RPMI8226 (cell line): Measurements from ENCODE around the gene MSANTD2.

ENCODE experiments used
- DNase-seq: peaks from one replicate; pipeline ENCODE4 v3.0.0-alpha.2; 2015

MSANTD2 gene

DNA sequence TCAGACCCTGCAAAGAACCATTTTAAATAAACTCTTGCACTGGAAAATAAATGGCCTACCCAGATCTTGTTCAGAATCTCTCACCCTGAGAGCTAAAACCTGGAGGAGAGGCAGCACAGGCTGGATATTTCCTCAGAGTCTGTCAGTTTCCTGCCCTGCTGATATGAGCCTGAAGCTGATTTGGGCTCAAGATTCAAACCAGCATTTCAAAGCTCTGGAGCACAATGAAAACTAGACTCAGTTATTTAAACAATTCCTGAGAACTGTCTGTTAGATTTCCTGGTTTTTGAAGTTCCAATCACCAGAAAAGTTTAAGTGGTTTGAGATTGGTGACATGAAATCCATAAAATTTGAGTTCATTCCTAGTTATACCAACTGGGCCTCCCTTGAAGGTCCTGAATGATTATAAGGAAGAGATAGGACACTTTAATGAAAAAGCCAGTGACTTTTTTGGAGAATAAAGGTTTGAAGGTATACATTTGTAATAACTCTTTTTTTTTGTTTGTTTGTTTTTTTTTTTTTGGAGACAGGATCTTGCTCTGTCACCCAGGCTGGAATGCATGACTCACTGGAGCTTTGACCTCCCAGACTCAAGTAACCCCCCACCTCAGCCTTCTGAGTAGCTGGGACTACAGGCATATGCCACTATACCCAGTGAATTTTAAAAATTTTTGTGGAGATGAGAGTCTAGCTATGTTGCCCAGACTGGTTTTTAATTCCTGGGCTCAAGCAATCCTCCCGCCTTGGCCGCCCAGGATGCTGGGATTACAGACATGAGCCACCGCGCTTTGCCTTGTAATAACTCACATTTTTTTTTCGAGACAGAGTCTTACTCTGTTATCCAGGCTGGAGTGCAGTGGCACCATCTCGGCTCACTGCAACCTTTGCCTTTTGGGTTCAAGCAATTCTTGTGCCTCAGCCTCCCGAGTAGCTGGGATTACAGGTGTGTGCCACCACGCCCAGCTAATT, 30.1 kb downstream of the MSANTD2 start:
- DNase-seq: no peak

DNA sequence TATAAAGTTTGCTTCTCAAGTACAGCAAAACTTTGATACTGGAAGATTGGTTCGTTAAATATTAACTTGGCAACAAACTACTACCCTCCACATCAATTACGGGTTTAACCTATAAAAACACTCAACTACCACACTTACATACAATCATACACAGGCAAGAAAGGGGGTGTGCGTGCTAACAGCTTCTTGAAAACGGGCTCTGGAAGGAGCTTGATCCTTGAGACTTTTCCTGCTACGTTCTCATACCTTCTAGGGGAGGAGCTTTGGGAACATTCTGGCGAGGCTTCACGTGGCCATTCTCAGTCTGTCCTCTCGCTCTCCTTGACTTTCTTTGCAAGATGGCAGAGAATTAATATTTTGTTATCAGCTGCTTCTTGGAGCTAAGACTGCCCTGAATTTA, 31.3 kb downstream of the MSANTD2 start:
- DNase-seq: no peak

DNA sequence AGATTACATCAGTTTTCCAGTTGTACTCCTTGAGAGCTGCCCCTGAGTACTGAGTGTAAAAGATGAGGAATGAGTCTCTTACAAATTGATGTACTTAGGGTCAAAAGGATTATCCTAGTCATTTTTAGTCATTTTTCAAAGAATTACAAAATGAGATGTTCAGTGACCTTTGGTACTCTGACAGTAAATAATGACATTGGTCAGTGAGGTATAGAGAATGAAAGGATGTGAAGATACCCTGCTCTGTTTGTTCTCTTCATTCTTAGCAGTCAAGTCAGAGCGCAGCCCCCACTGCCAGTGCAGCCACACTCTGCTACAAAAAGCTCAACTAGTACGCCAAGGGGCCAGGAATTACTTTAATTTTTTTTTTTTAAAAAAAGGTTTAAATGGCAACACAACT, 34.0 kb downstream of the MSANTD2 start:
- no peak for DNase-seq

DNA sequence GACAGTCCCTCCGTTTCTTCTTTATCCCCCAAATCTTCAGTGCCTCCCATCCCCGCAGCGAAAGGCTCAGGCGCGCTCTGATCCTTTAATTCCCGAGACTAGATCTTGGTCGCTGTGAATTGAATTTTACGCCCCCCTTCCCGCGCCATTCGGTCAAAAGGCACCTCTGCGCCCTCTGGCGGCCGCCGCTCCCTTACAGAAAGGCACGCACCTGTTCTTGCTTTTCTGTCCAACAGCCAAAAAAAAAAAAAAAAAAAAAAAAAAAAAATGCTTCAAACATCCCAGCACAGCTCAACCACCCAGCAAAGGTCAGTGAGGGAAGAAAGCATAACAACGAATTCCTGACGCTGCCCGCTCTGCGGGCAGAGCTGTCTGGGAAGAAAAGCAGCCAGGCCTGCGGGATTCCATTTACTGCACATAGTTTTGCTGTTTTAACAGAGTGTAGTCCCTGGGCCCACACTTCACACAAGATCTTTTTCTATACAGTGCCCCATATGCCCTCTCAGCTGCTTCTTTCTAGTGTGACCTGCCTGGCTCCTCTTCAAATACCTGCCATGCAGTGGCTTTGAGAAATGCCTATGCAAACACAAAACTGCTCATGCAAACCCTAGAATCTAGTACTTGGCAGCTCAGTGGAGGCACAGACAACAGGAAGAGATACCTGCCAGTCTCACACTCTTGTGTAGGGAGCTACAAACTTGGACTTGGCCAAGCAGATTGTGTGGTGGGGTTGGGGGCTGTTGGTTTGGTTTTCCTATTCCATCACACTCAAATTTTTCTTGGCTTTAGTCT, 36.9 kb downstream of the MSANTD2 start:
- DNase-seq: peak; percentile 85

DNA sequence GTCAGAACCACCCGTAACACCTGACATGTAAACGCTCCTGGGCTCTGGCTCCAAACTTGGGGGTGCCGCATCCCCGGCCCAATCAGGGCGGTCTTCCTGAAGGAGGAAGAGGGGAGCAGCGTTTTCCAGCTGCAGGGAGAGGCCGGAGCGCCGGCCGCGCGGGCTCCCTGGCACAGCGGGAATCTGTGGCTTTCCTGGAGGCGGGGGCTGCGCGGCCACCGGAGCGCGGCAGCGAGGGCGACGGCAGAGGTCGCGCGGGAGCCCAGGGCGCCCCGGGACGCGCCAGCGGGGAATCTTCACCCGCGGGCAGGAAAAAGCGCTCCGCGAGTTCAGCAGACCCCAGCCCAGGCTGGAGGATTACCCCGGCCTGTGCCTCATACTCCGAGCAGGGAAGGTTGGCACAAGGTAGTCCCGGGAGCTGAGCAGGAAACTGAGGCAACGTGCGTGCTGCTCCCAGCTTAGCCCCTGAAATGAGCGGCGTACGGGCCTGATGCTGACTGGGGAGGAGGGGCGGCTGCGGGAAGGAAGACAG, 37.5 kb downstream of the MSANTD2 start:
- peak; percentile 44 for DNase-seq

DNA sequence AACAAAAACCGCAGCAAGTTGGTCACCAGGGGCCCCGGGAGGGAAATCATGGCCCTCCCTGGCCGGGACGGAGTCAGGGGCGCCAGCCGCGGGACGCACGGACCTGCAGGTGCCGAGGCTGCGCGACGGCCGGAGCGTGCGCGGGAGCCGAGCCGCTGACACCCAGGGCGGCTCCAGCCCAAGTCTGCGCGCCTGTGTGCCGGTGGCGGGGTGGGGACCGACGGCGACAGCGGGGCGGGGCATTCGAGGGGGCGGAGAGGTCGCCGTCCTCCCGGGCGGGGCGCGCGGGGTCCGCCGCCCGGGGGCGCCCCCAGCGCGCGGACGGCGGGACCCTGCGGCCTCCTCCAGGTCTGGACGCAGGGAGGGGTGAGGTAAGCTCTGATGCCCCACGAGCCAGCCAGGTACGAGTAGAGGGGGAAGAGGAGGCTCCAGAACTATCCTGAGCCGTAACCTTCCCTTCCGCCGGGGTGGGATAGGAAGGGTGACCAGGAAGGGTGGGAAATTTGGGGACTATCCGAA, 38.0 kb downstream of the MSANTD2 start, which contains the start of gene ESAM:
Gene ESAM (minus strand): TSS at position 186 of the 519 bp plus-strand sequence. CDS start 136 bp downstream, at position 50.
- DNase-seq: peak; percentile 79

DNA sequence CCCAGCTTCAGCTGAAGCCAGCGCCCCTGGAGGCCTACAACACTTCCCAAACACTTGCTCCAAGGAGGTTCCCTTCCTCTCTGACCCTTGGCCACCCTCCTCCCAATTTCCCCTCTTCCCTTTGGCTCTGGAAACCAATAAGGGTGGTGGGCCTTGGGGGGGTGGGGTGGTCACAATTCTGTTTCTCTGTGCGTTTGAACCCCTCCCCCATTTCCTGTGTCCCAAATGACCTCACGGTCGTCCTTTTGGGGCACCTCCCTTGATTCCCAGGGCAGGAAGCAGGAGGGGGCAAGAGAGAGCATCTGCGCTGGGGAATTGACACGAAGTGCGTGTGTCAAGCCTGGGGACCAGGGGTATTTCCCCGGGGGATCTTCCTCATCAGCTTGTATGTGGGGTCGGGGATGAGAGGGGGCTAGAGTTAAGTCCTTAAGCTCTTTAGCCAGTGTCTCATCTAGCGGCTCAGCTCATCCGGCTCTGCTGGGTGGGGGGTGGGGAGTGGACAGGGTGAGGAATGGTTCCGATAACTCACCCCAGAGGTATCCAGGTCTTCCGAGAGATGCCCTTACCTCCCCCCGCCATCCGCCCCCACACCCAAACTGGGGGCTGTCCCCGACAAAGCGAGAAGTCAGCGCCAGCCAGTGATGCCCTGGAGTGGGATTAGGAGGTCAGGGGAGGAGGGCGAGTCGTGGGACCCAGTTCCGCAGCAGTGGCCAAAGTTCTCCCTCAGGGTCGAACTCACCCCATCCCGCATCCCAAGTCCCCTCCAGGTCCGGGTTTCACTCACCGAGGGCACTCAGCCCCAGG, 38.7 kb downstream of the MSANTD2 start:
- no peak for DNase-seq

DNA sequence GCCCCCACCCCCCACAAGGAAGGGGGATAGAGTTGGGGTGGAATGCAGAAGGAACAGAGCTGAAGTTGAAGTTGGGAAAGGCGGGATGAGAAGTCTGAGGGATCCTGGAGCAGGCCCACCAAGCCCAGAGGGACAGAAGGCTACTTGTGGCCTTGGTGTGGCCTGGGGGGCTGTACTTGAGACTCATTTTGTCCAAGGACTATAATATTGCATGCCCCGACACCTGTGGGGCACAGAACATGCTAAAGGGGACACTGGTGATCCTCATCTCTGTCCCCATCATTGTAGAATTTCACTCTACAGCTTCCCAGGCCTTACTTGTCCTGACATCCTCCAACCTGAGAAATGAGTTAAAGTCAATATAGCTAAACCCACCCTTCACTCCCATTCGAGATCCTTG, 39.4 kb downstream of the MSANTD2 start:
- DNase-seq: no peak

DNA sequence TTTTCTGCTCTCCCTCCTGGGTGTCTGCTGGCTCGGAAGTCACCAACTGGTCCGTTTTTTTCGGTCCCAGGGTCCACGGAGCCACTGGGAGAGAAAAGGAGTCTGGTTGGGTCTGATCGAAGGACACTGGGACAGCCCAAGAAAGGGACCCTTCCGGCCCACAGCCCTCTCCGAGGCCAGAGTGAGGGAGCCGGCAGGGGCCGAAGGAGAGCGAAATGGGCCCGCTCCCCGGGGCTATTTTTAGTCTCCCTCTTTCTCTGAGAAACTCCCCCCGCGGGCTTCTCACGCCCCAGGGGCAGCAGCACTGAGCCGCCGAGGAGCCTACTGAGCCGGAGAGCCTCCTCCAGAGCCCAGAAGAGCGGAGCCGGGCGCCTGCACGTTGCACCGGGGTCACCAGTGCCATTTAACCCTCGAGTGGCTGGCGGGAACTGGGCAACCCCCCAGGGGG, 40.0 kb downstream of the MSANTD2 start:
- DNase-seq: no peak

DNA sequence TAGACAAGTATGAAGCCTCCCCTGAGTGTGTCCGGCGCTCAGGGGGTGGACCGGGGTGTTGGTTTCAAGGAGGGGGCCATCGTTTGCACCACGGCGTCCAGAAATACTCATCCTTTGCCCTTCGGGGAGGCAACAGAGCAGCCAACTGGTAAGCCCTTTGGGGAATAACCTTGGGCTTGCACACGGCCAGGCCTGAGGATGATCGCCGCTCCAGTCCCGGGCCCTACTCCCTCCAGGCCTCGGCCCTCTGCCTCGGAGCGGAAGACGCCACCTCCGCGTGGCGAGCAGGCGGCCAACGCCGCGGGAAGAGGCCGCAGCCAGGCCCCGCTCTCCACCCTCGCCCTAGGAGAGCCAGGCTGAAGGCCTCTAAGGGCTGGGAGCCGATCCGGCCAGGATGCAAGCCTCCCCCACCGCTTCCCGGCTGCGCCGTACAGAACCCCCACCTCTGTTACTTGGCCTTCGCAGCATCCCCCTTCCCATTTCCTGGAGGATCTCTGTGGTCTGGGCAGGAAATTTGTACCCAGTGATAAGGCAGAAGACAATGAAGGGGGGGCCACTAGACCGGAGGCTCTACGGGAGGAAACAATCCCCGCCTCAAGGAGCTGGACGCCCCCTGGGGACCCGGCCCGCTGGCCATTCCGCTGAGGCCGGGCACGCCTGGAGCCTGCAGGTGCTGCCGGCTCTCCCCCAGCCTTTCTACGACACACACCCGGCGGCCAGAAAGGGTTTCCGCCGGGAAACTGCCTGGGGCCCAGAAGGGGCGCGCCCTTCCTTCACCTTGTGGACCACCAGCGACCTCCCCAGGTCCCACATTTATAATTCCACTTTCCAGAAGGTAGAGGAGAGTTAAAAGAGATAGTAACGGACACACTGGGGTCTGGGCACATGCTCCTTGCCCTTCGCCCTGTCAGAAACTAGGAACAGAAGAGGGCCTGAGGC, 40.7 kb downstream of the MSANTD2 start:
- DNase-seq: no peak

DNA sequence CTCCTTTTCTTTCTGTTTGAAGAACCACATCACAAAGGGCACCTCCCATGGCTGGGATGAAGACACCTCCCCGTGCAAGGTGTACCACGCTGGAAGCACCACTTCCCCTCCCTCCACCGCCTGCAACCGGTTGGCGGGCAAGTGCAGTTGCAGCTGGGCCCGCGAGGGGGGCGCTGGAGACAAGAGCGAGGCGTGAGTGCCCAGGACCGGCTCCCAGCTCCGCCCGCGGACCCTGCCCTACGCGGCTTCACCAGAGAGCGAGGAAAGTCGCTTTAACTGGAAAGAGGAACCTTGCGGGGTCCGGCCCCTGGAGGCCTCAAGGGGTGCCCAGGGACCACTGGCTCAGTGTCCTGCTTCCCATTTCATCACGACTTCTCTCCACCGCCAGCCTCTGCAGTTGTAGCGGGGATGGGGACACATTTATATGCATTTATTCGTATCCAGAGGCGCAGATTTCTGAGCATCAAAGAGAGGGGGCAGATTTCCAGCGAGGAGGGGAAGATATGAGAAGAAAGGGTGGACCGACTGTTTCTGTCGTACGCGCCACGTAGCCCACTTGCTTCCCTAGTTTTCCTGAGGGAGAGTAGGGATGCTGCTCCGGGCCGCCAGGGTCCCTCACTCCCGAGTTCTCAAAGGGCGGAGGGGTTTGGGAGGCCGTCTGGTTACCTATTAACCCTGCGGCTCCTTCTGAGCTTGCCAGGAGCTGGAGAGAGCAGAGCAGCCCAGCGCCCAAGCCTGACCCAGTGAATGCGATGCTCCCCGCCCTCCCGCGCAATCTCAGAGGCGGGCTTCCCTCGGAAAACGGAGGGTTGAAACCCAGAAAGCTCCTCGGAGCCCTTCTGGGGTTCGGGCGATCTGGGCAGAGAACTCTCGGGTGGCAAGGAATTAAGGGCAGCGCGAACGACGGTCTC, 41.6 kb downstream of the MSANTD2 start:
- DNase-seq: no peak

DNA sequence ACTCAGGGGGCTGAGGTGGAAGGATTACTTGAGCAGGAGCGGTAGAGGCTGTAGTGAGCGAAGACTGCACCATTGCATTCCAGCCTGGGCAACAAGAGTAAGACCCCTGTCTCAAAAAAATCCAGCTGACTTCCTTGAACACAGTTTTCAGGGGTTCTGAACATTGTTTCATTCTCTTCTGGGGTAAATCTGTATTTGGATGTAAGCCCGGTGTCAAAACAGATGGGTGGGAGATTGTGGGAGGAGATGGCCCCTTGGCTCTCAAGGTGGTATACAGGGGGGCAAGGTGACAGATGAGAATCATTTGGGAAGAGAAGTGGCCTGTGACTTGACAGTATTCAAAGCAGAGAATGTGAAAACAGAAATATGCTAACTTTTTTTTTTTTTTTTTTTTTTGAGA, 42.9 kb downstream of the MSANTD2 start:
- DNase-seq: no peak

DNA sequence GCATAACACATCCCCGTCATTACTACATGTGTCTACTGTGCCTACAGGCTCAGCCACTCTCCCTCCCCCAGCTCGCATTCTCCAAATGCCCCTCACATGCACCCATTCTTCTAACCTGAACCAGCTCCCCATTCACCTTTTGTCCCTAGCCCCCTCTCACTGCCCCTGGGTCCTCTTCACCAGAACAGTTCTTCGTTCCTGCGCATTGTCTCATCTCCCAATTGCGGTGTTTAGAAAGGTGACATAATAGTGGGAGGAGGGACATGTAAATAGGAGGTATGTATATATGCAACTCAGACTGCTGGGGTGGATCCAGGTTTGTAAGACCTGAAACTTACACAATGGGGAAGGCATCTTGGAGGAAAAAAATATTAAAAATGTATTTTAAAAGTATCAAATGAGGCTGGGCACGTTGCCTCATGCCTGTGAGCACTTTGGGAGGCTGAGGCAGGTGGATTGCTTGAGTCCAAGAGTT, 43.4 kb downstream of the MSANTD2 start:
- no peak for DNase-seq

DNA sequence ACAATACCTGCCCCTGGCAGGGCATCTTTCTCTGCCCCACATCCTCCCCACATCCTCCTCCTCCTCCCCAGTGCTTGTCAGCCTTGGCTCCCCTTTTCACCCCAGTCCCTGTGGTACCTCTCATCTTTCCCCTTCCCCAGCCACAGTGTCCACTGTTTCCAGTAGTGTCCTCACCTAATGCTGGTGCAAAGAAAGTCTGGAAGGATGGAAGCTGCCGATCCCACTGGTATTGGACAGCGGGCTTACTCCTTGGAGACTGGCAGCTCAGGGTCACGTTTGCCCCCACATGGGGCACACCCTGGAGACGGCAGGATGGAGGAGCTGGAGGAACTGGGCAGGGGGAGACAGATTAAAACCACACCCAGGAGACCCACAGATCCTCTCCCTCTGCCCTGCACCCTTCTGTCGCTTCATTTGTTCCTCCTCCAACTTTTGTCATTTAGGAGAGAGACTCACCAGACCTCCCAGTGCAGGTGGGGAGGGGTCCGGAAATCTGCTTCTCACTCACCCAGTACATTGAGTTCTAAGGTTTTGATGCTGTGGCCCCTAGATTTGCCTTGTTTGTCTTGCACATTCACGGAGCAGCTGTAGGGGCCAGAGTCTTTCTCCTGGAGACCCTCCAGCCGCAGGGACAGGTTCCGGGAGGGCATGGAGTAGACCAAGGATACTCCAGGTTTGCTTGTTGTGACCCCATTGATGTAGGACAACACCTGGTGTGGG, 44.0 kb downstream of the MSANTD2 start:
- DNase-seq: no peak

DNA sequence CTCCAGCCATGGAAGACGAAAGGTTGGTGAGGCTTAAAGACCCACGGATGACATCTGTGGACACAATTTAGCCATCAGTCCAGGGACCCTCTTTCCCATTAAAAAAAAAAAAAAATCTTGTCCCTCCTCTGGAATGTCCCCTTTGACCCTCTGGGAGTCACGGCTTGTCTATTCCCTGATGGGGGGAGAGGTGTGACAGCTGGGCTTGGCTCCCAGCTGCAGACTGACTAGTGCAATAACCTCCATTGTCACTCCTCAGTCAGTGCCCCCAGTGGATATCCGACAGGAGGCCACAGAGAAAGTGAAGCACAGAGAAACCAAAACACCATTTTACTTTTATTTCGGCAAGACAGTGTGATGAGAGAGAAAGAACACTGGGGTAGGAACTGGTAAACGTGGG, 45.5 kb downstream of the MSANTD2 start:
- no peak for DNase-seq

DNA sequence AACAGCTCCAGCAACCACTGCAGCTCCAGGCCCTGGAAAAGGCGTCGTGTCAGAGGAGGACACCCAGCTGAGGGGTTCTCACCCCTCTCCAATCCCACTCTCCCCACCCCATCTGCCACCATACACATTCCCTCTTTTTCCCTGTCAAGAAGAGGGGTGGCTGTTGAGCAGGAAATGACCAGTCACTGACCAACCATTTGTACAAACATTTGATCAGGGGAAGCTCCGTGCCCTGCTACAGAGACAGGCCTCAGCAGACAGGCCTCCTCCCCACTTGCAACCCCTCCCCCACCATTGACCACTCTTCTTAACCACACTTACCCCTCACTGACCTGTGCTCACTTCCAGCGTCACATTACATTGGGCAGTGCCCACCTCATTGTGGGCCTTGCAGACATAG, 45.9 kb downstream of the MSANTD2 start:
- no peak for DNase-seq

DNA sequence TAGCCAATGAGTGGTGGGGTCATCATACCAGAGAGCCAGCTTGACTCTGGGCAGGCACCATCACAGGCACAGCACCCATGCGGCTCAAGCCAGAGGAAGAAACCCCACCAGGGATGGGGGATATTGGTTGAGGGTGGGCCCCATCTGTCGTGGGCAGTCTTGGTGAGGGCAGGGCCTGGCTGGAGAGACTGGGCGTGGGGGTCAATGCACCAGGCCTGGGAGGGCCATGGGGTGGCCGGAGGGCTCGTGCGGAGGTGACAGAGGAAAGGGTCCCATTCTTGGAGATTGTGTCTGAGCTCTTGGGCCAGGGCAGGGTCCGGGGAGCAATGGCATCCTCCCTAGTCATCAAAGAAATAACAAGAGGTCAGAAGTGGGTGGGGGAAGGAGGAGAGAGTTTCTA, 46.6 kb downstream of the MSANTD2 start:
- DNase-seq: no peak

DNA sequence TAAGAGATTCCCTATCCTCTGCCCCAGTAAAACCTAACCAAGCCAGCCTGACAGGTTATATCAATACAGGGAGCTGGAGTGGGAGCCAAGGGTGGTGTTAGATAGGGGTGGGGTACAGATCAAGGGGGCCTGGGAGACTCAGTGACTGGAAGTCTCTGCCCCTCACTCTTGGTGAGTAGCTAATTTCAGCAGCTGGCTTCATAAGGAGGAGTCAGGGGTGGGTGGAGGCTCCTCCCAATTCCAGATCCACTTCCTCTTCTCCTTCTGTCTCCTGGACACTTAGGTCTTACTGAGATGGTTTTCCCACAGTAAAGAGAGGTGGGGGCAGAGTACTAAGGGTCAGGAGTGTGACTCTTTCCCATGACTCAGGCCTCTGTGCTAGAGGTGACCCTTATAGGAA, 47.0 kb downstream of the MSANTD2 start:
- DNase-seq: no peak

DNA sequence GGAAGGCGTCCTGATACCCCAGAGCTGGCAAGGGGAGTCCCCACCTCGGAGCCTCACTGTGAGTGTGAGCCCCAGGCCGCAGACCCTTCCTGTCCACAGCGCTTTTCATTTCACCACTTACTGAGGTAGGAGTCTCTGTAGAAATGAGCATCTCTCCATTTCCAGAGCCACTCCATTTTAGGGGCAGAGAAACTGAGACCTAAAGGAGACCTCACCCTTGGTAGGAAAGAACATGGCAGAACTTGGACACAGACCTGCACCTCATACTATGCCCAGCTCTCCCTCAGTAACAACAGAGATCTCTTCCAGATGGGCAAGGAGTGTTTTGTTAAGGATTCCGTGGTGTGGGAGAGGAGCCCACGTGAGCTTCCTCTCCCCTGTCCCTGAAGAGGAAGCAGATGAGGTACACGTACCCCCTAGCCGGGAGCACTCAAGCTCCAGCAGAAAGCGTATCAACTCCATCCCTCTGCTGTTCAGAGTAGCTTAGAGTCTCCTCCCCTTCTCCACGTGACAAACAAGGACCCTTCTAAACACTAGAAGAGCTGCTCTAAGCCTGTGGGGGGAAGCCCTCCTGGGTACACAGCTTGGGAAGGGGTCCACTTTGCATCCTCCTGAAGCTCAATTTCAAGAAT, 47.6 kb downstream of the MSANTD2 start:
- no peak for DNase-seq
